Measurements from ENCODE around the gene PSMC4.

- TF ChIP-seq POLR2A (IDR thresholded peaks at IDR 0.05) (no peak), CTCF (IDR thresholded peaks at IDR 0.05) (no peak), POLR2AphosphoS5 (IDR thresholded peaks at IDR 0.05) (no peak), EP300 (IDR thresholded peaks at IDR 0.05; ENCODE audit: low read depth) (no peak)
These were observed 28.6 kb upstream of the PSMC4 start for GRCh38 chr19:39942366-39942730.
